ENCODE measurements around the gene PKN1. TPM values are rescaled to one million over a fixed set of nuclear protein-coding genes. Genes with fewer than 3 reads are reported as not detected.

PKN1 gene
- total and polyA plus RNA-seq, 2 of the 13 experiments (the other 11 are each of a cell fraction or from before 2014, with no cell fraction given): 45.7 to 54.5 TPM

- TF ChIP-seq ZNF292 (CRISPR knock-in tag; IDR thresholded peaks at IDR 0.05; ENCODE audit: borderline replicate concordance, low read depth) (no peak), REPIN1 (CRISPR knock-in tag; IDR thresholded peaks at IDR 0.05; ENCODE audit: borderline replicate concordance, low read depth) (no peak), ZNF749 (CRISPR knock-in tag; IDR thresholded peaks at IDR 0.05; ENCODE audit: borderline replicate concordance) (0 out of 2 replicates have a peak, but pooled peaks have one; percentile 3), MYC (CRISPR knock-in tag; IDR thresholded peaks at IDR 0.05; ENCODE audit: borderline replicate concordance) (peak; percentile 10; the same call in 1 of the 2 replicates), CTCF (CRISPR knock-in tag; IDR thresholded peaks at IDR 0.05) (peak; percentile 25; the same call in 1 of the 2 replicates), E2F2 (CRISPR knock-in tag; IDR thresholded peaks at IDR 0.05; ENCODE audit: borderline replicate concordance) (0 out of 2 replicates have a peak, but pooled peaks have one; percentile 24), GATA4 (IDR thresholded peaks at IDR 0.05; ENCODE audit: borderline replicate concordance, low read depth) (no peak), POLR2G (IDR thresholded peaks at IDR 0.05; ENCODE audit: low read depth, low read length) (no peak), ZEB1 (IDR thresholded peaks at IDR 0.05; ENCODE audit: insufficient replicate concordance, low read depth) (peak; percentile 88), ATF7-NPFF (CRISPR knock-in tag; IDR thresholded peaks at IDR 0.05; ENCODE audit: low read depth) (0 out of 2 replicates have a peak, but pooled peaks have one; percentile 30), CBX2 (IDR thresholded peaks at IDR 0.05; ENCODE audit: low read depth, low read length) (no peak), CBX2 (CRISPR knock-in tag; IDR thresholded peaks at IDR 0.05; ENCODE audit: low read depth) (no peak), GABPB1 (CRISPR knock-in tag; IDR thresholded peaks at IDR 0.05) (peak; percentile 22; the same call in 1 of the 2 replicates), MAX (IDR thresholded peaks at IDR 0.05) (peak; percentile 43)
These were observed 722 bp downstream of the PKN1 start (continued) for GRCh38 chr19:14433554-14434501.

Measured in HepG2 (cell line).